Islet of Langerhans (tissue), 1 donor: ENCODE data around the gene FUT3.

Experiments used
- FAIRE-seq: peaks from one replicate; lab custom pipeline; 2011; peaks lifted over from hg19 to GRCh38; lab: Jason Lieb, UNC

Gene FUT3

DNA sequence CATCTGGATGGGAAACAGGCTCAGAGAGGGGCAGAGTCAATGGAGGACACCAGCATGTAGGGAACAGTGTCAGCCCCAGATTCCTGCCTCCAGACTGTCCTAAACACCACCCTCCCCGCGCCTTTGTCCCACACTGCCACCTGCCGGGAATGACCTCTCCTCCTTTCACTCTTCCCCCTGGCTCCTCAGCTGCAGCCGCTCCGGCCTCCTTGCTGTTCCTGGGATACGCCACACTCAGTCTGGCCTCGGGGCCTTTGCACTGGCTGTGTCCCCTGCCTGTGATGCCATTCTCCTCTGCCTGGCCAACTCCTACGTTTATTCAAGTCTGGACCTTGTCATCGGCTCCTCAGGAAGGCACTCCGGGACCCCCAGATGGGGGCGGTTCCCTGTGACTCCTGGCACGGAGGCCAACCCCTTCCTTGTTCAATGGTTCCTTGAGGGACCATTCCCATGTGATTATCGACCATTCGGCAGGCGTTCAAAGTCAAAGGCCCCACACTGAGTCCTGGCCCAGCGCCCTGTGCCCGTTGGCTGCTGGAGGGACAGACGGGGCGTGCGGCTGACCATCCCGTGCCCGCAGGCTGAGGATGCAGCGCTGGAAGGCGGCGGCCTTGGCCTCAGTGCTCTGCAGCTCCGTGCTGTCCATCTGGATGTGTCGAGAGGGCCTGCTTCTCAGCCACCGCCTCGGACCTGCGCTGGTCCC is 27.5 kb downstream of the FUT3 start:
- no peak for FAIRE-seq

DNA sequence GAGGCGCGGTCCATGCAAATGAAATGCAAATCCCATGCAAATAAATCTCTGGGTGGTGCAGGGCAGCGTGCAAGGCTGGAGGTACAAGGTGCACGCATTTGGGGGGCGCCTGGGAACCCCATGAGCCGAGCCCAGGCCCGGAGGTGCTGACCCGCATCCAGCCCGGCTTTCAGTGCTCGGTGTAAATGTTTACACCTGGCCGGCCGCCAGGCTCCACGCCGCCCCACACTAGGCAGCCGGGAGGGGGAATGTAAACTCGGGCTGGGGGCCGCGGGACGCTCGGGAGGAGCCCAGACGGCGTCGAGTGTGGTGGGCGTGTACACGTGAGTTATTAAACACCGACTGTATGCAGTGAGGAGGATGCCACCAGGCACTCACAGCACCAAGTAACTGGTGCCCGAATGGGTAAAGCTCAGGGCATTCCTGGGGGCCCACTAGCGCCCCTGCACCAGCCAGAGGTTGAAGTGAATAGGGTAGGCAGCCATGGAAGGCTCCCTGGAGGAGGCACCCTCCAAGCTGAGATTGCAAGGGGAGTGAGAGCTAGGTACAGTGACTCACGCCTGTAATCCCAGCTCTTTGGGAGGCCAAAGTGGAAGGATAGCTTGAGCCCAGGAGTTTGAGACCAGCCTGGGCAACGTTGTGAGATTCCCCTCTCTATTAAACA is 28.9 kb downstream of the FUT3 start:
- no peak for FAIRE-seq

DNA sequence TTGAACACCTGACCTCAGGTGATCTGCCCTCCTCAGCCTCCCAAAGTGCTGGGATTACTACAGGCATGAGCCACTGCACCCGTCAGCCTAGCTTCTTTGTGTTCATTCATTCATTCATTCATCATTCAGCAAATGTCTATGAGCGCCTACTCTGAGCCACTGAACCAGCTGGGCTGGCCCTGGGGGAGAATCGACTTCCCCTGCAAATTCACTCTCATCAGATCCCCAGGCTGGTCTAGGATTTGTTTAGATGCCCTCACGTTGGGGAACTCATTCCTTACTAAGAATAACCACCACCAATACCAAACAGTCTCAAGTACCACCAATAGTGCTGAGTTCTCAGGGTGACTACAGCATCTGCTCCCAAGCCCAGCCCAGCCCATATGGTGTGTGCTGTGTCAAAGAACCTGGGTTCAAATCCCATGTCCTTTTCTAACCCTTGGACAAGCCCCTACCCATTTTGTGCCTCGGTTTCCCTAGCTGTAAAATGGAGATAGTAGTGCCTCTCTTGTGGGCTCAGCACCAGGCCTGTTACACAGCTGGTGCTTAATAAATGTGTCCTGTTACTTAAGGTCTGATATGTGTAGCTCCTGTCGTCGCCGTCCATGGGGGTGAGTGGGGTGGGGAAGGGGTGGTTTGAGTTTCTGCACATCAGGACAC is 29.6 kb downstream of the FUT3 start:
- no peak for FAIRE-seq

DNA sequence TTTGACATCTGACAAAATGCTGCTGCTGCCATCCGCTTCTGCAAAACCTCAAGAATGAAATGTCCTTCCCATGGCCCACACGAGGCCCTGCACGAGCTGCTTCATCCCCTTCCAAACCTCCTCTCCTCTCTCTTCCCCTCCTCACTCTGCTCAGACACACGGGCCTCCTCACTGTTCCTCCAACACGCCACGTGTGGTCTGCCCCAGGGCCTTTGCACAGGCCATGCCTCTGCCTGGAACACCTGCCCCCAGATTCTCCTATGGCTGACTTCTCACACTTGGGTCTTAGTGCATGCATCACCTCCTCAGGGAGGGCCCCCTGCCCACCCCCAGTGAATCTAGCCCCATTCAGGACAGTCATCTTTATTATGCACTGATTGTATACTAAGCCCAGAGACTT is 30.5 kb downstream of the FUT3 start:
- no peak for FAIRE-seq

DNA sequence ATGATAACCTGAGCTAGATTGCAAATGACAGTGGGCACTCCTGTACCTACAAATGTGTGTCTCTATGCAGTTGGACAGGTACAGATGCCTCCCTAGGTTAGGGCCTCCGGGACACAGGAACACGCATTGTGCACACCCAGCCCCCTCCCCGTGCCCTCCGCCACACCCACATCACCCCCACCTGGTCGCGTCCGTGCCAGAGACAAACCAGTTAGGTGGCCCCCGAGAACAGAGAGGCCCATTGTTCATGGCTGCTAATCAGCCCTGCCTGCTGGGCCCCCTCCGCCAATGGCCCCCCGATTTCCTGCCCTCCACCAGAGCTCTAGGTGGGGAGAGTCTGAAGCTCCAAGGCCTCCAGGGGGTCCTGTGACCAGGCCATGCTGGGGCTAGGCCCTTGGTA is 32.7 kb downstream of the FUT3 start:
- FAIRE-seq, result no peak

DNA sequence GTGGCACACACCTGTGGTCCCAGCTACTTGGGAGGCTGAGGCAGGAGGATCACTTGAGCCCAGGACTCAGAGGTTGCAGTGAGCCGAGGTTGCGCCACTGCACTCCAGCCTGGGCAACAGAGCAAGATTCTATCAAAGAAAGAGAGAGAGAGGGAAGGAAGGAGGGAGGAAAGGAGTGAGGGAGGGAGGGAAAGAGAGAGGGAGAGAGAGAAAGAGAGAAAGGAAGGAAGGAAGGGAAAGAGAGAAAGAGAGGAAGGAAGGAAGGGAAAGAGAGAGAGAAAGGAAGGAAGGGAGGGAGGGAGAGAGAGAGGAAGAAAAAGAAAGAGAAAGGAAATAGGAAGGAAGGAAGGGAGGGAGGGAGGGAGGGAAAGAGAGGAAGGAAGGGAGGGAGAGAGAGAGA is 34.0 kb downstream of the FUT3 start:
- FAIRE-seq, result no peak

DNA sequence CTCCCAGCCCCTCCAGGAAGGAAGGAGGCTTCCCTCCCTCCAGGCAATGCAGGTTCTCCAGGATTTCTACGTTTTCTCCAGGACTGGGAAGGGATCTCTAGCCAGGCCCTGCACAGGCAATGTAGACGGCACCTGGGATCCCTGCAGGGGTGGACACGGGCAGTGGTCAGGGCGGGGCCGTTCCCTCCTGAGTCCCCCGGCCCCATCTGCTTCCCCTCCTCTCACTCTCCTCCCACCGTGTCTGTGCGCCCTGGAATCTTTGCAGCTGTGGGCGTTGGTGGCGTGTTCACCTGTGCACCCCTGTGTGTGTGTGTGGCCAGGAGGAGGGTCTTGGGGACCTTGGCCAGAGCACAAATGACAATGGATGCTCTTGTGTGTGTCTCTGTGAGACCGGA is 36.4 kb downstream of the FUT3 start:
- FAIRE-seq, result no peak

DNA sequence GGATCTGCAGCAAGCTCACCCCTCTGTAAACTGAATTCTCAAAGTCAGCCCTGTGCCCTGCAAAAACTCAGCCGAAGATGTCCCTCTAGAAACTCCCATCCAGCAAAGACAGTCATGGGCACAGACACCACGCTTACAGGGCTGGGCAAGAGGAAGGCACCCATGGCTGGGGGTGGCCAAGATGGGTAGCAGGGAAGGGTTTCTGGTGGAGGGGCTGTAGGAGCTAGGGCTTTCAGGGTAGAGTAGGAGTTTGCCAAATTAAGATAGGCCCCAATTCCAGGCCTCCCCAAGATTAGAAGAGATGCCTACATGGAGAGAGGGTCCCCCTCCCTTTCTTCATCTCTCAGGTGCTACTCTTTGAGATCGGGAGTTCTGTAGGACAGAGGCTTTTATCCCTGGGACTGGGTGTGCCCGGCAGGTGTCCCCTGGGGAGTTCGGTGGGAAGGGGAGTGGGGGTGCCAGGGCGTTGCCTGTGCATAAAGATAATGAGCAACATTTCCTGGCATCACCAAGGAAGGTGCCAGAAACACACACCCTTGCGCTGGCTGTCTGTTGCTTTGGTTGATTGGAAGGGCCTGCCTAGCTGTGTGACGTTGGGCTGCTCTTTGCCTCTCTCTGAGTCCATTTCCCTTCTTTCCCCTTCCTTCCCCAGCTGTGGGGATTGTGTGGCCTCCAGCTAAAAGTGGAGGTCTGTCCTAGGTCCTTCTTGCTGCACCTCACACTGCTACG is 37.0 kb downstream of the FUT3 start:
- FAIRE-seq, result no peak

DNA sequence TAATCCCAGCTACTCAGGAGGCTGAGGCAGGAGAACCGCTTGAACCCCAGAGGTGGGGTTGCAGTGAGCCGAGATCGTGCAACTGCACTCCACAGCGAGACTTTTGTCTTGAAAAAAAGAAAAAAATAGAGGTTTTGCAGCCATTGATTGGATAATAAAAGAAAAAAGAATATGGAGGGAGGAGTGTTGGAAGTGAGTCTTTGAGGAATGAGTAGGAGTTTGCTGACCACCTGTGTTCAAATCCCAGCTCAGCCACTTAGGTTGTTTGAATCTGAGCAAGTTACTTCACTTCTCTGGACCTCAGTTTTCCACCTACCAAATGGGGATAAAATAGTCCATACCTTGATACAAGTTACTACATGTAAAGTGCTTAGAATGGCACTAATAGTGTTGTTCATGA is 40.1 kb downstream of the FUT3 start:
- FAIRE-seq, result no peak

DNA sequence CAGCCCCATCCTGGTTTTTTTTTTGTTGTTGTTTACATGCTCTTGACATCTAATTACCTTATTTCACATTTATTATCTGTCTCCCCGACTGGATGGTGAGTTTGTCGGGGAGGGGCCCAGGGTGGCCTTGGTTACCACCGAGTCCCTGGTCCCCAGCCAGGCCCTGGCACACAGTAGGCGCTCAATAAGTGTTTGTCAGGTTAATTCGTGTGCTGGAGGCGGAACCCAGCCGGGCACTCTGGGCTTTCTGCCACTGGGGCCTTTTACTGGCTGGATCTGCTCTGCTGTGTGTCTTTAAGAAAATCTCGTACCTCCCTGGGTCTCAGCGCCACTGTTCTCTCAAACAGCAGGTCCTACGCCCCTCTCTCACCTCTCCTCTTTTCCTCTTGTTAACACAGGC is 41.8 kb downstream of the FUT3 start:
- FAIRE-seq, result no peak

DNA sequence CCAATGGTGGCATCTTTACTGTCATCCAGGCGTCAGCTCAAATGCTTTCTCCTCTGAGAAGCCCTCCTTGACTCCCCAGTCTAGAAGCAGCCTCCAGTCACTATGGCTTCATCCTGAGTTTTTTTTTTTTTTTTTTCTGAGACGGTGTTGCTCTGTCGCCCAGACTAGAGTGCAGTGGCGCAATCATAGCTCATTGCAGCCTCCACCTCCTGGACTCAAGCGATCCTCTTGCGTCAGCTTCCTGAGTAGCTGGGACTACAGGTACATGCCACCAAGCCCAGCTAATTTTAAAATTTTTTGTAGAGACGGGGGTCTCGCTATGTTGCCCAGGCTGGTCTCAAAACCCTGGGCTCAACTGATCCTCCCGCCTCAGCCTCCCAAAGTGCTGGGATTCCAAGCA is 42.2 kb downstream of the FUT3 start:
- FAIRE-seq, result no peak

DNA sequence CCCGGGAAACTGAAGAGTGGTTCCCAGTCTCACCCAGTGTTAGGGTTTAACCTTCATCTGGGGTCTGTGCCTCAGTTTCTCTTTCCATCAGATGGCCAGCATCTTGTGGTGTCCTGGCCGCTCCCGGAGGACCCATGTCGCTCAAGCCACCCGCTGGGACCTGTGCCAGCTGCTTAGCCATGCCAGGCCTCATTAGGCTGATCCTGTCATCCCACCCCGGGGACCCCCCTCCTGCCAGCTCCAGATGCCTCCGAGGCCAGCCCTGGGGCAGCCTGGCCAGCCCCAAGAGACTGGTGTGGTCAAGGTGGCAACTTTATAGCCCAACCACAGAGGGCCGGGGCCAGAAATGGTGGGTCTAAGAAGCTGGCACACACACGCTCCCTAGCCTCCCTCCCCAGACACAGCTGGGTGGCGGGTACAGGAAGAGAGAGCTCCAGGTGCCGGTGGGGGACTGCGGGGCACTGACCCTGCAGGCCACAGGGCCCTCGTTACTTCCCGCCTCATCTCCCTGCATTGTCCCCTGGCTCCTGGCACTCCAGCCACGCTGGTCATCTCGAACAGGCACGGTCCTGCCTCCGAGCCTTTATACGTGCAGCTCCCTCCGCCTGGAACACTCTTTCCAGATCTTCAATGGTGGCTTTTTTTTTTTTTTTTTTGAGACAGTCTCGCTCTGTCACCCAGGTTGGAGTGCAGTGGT is 43.0 kb downstream of the FUT3 start:
- FAIRE-seq, result no peak

DNA sequence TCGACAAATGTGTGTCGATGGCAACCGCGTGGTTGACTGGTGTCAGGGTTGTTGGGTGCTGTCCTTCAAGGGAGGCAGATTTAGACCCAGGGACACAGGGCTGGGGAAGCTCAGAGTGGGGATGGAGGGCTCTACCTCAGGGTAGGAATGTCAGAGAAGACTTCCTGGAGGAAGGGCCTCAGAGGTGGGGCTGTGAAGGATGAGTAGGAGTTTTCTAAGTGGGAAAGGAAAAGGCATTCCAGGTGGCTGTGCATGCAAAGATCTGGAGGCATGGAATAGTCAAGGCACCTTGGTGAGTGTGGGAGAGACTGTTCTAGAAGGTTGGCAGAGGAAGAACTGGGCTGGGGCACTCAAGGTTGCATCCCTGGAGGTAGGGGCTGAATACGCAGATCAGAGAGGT is 44.3 kb downstream of the FUT3 start:
- FAIRE-seq, result no peak

DNA sequence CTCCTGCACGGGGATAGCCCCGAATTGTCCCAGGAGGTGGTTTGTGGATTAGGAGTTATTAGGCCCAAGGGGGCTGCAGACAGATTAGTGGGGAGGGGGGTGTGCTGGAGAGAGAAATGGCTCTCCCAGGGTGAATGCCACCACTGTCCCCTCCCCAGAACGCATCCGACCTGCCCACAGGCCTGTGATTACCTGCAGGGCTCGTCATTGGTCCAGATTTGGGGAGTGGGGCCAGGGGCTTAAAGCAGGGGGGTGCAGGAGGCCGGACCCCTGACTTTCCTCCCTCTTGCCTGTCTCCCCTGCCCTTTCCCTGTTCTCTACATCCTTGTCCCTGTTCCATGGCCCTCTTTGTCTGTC is 45.1 kb downstream of the FUT3 start:
- no peak for FAIRE-seq

DNA sequence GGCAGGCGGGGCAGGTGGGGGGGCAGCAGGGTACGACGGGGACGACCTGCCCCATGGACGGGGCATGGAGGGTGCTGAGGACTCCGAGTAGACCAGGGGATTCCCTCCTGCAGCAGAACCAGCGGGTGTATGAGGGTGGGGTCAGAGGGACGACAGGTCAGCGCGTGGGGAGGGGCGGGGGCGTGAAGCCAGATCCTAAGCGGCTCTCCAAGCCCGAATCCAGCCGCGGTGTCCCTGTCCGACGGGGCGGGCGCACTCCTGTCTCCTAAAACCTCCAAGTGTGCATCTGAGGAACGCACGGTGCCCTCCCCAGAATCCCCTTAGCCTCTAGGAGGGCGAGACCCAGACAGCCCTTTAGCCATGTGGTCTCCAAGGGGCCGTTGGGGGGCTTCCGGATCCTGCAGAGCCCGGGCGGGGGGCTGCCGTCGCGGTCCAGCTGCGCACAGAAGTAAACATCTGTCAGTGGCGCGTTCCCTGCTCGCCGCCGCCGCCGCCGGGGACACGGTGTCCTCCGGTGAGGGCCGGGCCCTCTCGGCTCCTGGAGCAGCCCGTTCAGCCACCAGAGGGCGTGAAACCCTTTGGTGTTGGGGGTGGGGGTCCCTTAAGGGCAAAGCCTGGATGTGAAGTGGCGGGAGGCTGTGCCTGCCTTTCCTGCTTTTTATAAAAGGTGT is 45.7 kb downstream of the FUT3 start:
- FAIRE-seq, result no peak

DNA sequence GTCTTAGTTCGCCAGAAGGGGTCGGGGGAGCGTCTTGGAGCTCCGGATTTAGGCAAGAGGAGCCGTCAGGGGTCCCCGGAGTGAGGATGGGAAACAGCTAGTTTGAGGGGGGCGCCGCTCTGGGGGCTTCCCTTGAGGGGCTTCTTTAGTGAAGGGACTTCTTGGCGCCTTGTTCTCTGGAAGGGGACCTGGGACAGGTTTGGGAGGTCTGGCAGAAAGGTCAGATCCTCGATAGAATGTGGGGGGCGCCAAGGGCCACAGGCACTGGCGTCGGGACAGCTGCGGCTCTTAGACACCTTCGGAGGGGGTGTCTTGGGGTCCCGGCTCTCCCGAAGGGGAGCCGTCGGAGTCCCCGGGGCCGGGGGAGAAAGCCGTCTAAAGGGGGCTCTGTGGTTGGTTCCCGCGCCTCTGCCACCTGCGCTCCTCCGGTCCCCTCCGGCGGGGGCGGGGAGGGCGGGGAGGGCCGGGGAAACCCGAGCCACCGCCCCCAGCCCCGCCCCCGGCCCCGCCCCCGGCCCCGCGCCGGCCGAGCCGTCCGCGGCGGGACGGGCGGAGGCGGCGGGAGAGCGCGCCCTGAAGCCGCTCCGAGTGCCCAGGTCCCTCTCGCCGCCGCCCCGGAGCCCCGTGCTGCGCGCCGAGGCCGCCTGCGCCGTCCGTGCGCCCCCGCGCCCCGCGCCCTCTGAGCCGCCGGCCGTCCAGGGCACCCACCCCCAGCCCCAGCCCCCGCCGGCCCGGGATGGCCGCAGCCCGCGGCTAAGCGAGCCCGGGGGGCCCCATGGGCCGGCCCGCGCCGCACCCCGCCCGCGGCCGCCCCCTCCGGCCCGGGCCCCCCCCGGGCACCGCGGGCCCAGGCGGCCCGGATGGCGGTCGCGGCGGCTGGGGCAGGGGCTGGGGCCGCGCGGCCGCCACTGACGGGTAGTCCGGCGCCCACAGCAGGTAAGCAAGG is 46.5 kb downstream of the FUT3 start, which contains the start of gene NRTN:
Gene NRTN, plus strand, starts transcription at position 552 of the 946 bp plus-strand sequence. CDS start 19,099 bp downstream, outside the sequence.
- no peak for FAIRE-seq

DNA sequence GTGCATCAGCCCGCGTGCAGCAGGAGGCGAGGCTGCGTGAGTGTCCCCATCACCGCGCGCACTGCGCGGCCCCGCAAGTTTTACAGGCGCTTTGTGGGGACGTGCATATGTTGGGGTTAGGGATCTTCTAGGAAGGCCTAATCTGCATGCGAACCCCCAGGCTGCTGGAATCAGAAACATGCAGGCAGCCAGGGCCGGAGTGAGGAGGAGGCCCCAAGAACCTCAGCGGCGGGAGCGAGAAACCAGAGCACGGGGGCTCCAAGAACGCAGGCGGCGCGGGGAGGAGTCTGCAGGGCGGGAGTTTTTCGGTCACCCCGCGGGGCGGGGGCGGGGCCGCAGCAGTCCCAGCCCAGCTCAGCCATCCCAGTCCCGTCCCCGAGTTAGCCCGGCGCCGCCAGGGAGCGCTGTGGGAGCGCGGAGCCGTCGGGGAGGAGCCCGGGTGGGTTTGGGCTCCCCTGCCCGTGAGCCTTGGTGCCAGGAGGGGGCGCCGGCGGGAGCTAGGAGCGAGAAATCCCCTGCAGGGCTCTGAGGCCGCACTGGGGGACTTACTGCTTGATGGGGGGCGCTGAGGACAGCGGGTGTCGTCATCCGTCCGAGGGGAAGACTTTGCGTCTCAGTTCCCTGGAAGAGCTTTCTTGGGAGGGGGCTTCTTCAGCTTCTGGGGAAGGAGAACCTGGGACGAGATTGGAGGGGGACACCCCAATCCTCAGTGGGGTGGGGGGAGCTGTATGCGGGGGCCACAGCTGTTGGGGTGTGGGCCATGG is 47.3 kb downstream of the FUT3 start:
- no peak for FAIRE-seq

DNA sequence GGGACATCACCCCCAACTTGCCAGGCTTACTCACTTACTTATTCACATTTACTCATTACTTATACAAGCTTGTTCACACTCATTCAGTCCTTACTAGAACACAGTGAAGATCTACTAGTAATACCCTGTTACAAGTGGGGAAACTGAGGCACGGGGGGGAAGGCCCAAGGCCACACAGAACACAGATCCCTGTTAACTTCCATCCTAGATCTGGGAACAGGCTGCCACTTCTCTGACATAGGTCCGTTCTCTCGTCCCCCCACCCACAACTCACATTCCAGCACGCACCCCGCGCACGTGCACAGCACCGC is 47.9 kb downstream of the FUT3 start:
- no peak for FAIRE-seq

DNA sequence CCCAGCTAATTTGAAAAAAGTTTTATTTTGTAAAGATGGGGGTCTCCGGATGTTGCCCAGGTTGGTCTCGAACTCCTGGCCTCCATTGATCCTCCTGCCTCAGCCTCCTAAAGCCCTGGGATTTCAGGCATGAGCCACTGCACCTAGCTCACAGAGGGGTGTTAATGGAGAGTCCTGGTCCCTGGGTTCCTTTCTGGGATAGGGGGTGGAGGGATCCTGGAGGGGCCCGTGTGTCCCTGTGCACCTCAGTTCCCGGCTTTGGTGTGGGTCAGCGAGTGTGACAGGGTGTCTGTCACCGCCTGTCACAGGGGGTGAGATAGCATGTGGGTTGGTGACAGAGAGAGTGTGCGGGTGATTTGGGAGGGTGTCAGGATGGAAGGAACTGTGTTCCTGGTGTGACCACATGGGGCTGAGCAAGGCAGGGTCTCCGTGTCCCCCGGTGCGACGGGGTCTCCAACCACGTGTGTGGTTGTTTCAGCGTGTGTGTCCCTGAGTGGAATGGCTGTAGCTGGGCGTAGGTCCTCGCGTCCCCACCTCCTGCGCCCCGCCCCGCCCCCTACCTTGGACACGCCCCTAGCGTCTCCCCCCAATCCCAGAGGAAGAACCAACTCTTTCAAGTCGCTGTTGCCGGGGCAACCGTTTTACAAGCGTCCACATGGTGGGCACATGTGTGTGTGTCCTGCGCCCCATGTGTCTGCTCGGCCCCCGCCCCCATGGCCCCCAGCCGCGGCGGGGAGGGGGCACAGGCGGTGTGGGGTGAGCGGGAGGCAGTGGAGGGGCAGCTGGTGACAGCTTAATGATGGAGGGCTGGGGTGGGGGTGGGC is 49.2 kb downstream of the FUT3 start:
- no peak for FAIRE-seq
